GM19452 (cell line): ENCODE data around the gene N4BP3.

Source experiments
- ATAC-seq: cut with Tn5 transposase; IDR thresholded peaks from one replicate; pipeline ENCODE4 v1.9.1; 2021; ENCODE audit not compliant: unreplicated experiment

Gene N4BP3

DNA sequence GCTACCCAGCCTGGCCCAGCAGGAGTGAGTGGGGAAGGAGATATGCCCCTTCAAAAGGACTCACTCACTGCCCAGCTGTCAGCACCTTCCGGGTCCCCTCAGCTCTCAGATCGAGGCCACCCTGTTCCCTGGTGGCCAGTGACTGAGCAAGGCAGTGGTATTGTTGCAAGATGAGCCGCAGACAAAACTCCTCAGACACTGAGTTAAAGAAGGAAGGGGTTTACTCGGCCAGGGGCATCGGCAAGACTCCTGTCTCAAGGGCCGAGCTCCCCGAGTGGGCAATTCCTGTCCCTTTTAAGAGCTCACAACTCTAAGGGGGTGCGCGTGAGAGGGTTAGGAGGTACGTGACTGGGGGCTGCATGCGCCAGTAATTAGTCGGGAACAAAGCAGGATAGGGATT is 9.7 kb upstream of the N4BP3 start:
- no peak for ATAC-seq

DNA sequence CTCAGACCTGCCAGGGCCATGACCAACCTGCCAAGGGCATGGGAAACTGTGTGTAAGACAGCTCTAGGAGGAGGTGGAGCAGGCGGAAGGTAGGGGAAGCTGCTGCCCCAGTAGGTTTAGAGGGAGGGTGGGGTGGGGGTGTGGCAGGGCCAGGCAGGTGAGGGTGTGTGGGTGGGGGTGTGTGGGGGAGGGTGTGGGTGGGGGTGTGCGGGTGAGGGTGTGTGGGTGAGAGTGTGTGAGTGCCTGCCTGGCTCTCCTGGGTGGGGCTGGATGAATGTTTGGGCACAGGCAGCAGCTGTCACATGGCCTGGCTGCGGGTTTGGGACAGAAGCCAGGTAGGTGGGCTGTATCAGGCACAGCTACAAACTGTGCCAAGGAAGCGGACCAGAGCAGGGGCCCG is 8.8 kb upstream of the N4BP3 start:
- no peak for ATAC-seq

DNA sequence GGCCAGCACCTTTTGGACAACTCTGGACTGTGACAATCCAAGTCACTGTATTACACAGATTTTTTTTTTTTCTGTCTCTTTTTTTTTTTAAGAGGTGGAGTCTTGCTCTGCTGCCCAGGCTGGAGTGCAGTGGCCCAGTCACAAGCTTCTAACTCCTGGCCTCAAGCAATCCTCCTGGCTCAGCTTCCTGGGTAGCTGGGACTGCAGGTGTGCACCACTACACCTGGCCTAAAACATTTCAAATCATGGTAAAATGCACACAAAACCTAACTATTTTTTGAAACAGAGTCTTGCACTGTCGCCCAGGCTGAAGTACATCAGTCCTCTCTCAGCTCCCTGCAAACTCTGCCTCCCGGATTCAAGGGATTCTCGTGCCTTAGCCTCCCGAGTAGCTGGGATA is 7.2 kb upstream of the N4BP3 start:
- no peak for ATAC-seq

DNA sequence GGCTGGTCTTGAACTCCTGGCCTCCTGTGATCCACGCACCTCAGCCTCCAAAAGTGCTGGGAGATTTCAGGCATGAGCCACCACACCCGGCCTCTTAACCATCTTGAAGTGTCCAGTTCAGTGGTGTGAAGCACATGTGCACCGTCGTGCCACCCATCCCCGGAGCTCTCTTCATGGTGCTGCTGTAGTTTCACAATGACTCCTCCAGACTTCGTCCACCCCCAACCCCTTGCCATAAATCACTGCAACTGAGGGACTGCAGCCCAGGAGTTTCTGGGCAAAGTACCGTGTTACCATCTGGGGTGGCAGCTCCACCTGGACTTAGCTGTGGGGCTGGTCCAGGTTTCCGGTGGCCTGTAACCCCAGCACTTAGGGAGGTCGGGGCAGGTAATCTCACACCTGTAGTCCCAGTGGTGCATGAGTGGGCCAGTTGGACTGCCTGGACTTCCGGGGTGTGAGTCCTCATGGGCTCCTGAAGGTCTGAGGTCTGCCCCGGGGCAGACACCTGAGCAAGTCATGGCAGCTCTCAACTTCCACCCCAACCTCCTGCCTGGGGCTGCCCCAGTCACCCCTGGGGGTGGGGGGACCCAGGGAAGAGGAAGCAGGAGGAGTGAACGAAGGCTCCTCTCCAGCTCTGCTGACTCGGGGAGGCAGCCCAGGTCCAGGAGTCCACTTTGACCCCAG is 6.6 kb upstream of the N4BP3 start:
- ATAC-seq: no peak

DNA sequence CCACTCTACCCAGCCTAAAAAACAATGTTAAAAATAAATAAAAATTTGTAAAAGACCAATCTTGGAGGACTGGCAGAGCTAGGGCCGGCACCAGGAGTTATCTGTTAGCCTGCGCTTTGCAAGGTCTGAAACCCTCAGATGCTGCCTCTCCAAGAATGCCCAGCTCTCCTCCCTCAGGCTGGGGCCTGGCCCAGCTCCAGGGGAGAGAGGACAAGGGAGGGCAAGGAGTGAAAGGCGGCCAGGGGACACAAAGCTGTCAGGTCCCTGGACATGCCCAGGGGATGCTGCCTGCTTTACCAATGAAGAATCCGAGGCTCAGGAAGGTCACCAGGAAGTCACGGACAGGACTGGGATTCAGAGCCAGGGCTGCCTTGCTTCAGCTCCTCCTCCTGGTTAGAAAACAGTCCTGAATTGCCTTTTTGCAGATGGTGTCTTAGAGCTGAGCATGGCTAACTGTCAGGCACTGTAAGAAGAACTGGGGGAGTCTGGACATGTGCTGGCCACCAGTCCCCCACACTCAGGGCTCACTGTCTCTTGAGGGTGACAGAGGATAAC is 5.5 kb upstream of the N4BP3 start:
- no peak for ATAC-seq

DNA sequence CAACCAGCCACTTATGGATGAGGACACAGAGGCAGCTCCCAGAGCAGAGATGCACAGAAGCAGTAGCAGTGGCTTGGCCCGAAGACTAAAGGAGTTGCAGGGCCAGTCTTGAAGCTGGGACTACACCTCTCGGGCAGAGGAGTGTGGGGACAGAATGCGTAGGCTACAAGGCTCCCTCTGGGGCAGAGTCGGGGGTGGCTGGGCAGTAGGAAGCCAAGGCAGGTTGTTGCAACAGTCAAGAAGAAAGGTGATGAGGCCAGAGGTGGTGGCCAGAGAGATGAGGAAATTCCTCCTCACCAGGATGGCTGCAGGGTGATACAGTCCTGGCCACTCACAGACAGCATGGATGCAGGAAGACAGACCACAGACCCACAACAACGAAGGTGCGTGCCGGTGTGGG is 4.9 kb upstream of the N4BP3 start:
- ATAC-seq: no peak

DNA sequence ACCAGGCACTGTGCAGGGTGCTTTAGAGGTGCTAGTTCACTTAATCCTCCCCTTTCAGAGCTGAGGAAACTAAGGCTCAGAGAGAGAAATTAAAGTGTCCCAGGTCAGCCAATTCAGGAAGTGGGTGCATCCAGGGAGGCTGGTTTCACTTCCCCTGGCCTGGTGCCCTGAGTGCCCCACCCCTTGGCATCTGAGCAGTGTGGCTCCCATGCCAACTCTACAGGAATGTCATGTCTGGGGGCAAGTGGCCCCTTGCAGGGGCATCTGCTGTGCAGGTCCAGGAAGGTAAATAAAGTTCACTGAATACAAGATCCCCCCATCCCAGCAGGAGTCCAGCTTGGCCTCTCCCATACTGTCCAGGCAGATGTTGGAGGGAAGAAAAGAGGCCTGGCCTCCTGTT is 4.4 kb upstream of the N4BP3 start:
- no peak for ATAC-seq

DNA sequence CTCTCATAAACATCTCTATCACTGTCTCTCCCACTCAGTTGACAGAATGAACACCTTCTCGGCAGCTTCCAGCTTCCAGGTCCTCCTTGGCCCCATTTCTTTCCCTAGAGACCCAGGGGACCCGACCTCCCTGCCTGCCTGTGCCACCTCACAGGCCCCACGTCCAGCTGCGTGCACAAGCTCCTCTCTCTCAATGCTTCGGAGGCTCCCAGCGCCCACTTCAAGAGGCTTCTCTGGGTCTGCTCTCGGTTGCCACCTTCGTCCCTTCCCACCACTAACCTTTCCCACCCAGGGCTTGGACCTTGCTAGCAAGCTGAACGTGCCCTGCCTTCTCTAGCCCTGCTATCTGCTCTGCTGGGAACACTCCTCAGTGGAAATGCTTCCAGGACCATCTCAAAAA is 2.8 kb upstream of the N4BP3 start:
- no peak for ATAC-seq

DNA sequence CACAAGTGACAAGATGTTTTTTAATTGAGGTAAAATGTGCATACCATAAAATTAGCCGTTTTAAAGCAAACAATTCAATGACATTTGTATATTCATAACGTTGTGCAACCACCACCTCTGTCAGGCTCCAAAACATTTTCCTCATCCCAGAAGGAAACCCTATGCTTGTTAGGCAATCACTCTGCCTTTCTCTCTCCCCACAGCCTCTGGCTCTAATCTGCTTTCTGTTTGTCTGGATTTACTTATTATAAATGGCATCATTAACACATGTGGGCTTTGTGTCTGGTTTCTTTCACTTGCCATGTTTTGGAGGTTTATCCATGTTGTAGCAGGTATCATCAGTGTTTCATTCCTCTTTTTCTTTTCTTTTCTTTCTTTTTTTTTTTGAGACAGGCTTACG is 1.4 kb upstream of the N4BP3 start:
- no peak for ATAC-seq

DNA sequence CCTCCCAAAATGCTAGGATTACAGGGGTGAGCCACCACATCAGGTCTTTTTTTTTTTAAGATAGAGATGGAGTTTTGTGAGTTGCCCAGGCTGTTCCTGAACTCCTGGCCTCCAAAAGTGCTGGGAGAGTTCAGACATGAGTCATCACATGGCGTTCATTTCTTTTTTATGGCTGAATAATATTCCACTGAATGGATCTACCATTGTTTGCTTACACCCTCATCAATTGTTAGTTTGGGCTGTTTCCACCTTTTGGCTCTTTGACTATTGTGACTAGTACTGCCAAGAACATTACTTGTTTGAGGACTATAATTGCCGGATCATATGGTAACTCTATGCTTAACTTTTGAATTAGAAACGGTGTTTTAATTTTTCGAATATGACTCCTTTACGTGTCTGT is 787 bp upstream of the N4BP3 start:
- no peak for ATAC-seq

DNA sequence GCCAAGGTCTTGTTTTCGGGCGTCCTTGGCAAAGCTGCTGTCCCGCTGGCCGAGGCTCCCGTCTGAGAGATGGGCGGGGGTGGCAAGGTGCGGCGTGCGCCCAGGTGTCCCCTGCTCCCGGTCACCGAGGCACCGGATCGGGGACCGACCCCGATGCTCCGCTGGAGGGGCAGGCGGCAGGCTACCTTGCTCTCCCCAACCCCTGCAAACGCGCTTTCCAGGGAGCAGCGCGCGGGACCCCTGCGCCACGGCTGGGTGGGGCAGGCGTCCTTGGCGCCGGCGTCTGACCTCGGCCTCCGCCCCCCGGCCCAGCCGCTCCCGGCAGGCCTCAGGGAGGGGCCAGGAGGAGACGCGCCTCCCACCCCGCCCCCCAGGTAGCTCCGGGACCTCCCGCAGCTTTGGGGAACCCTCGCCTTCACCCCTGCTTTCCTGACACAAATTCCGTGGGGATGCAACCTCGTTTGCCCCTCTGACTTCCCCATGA is 551 bp downstream of the N4BP3 start:
- no peak for ATAC-seq

DNA sequence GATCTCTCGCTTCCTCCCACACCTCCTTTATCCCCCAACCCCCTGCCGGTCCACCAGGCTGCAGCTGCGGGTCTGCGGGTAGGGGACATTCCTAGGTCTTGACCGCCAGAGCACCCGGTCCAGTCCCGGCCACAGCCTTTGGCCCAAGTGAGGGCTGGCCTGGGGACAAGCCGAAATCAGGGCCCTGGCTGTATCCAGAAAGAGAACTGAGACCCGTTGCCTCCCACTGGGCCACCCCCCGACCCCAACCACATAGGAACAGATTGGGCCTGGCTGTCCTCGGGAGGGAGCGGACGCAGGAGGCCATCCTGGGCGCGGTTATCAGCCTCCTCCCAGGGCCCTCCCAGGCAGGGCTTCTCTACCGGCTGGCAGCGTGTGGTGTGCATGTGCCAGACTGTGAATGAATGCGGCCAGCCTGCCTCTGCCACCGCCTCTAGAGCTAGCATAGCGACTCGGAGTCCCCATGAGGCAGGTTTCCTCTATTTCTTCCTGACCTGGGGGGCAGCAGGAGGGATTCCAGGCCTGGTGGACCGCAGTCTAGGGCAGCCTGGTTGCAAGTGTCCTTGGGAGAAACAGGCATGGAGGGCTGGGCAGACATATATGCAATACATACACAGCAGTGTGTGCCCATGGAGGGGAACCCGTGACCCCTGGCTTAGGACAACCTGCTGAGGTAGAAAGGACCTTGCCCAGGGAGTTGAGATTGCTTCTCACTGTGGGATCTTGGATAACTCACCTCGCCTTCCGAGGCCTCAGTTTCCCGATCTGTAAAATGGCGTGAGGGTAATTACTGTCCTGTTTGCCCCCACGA is 1.2 kb downstream of the N4BP3 start:
- no peak for ATAC-seq

DNA sequence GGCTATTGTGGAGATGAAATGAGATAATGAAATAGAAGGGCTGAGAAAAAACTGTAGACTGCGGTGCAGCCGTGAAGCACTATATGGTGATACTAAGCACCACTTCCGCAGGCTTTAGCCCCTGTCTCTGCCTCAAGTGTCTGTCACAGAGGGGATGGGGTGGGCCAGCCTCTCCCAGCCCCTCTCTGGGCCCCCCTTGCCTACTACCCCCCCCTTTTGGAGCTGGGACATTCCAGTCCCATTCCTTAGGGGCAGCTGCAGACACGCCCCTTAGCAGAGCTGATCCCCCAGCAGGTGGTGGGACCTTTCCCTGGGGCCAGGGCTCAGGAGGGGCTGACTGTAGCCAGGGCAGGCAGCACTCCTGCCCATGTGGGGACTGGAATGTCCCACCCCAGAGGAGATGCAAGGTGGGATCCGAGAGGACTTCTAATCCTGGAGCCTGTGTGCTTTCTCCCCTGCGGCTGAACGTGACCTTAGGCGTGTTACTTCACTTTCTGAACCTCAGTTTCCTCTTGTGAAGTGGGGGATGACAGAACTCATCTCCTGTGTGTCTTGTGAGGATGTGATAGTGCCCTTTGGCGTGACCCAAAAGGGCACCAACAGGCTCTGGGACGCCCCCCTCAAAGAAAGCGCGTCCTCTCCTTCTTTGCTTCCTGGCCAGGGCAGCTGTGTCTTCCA is 1.9 kb downstream of the N4BP3 start:
- ATAC-seq: no peak

DNA sequence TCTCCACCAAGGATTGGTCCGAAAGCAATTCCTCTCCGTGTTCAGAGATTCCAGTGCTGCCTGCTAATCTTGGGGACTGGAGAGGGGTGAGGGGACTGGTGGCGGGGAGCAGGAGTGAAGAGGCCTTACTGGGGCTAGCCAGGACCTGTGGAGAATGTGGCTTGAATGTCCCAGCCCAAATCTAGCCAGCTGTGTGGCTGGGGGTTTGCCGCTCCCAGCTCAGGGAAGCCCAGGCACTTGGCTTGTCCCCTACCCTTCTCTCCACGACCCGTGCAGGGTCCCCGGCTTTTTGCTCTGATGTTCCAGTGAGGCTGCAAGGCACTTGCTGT is 2.4 kb downstream of the N4BP3 start:
- ATAC-seq: no peak

DNA sequence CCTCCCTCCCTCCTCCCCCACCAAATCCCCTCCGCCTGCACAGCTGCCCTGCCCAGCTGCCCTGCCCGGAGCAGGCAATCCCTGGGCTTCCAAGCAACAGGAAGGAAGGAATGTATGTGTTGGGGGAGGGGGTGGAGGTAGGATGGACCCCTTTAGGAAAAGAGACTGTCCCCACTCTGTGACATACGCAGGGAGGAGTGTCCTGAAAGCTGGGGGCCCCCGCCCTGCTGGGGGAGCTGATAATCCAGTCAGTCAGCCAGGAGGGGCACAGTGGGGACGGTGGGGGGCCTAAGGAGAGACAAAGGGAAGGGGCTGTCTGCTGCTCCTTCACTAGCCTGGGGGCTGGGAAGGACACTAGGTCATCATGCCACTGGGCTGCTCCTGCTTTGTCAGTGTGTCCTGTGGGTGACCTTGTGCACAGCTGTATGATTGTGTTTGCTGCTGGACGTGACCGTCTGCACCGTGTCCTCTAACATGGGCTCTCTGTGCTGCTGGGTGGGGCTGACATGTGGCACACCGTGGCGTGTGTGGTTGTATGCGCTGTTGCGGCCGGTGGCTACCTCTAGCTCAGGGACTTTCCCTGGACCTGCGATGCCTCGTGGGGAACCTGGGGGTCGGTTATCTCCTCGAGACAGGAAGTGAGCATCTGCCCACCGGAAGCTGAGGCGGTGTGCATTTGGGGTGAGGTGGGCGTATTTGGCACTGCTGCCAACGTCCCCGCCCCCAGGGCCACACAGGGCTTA is 3.0 kb downstream of the N4BP3 start:
- no peak for ATAC-seq

DNA sequence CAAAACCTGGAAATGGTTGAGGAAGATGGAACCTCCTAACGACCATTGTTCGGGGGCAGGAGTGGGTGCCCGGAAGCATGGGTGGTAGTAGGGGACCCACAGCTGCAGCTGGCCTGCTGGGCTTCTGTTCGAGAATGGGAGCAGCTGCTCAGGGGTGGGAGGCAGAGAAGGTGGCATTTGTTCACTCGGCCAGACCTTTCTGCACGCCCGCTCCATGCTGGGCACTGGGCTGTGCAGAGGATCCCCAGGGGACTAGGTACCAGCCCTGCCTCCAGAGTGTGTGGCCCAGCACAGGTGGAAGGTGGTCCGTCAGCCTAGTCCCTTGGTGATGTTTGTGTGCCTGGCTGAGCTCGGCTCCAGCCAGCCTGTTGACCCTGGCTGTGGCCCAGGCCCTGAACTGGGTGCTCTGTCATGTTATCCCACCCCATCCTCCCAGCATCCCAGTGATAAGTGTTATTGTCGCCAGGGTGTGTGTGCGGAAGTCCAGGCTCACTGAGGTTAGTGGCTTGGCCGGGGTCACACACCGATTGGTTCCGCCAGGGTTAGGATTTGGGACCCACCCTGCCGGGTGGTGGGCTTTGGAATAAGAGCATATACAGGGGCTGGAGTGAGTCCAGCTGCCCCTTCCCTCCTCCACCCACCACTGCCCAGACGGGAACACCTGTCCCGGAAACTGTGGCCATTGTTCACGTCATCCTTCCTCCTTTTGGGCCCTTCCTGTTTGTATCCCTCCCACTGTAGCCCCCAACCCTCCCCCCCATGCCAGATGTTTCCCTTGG is 4.8 kb downstream of the N4BP3 start:
- no peak for ATAC-seq

DNA sequence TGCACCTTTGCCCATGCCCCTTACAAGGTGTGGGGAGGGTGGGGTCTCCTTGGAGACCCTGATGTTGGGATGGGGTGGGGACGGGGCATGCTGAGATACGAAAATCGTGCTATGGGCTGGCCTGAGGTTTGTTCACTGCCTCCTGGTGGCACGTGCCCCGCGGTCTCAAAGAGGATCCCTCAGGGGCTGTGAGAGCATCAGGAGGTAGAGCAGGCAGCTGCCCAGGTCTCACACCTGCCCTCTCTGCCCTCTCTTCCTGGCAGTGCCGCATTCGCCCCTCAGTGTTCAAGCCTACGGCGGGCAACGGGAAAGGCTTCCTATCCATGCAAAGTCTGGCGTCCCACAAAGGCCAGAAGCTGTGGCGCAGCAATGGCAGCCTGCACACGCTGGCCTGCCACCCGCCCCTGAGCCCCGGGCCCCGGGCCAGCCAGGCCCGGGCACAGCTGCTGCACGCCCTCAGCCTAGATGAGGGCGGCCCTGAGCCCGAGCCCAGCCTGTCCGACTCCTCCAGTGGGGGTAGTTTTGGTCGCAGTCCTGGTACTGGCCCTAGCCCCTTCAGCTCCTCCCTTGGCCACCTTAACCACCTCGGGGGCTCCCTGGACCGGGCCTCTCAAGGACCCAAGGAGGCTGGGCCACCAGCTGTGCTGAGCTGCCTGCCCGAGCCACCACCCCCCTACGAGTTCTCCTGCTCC is 6.7 kb downstream of the N4BP3 start:
- ATAC-seq: no peak

DNA sequence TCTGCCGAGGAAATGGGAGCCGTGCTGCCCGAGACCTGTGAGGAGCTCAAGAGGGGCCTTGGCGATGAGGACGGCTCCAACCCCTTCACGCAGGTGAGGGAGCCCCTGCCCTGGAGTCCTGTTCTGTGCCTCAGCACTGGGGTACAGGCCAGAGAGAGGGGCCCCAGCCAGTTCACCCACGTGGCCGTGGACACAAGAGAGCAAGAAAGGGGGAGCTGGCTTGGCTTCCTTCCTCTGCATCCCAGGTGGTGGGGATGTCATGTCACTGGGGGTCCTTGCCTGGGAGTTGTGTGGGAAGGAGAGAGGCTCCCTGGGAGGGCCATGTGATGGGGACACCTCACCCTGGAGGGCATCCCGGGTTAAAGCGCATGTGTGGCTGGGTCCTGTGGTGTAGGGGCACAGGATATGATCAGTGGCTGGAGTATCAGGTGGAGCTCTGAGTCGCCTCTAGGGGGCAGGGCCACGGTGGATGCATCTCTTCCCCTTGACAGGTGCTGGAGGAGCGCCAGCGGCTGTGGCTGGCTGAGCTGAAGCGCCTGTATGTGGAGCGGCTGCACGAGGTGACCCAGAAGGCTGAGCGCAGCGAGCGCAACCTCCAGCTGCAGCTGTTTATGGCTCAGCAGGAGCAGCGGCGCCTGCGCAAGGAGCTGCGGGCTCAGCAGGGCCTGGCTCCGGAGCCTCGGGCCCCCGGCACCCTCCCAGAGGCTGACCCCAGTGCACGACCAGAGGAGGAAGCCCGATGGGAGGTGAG is 7.5 kb downstream of the N4BP3 start:
- ATAC-seq: peak; percentile 86
